ENCODE data around the gene CNN1. TPM values are rescaled to one million over a fixed set of nuclear protein-coding genes. Genes with fewer than 3 reads are reported as not detected.

The CNN1 gene
- total RNA-seq, 1 donor from 2014 or later: 3.2 TPM

GRCh38 chr19:11505504-11506100, 33.0 kb upstream of the CNN1 start, which contains the start of gene ZNF653:
TSS of gene ZNF653 (minus strand) at chr19:11505839. CDS start at chr19:11505786, 53 bp downstream.
- peak within 1 kb of the TSS; percentile 95 for H3K27ac Mint-ChIP-seq
- no peaks in the 10 kb centered on the region for H3K9me3 Mint-ChIP-seq (ENCODE audit: low read depth)
- H3K4me3 Mint-ChIP-seq (ENCODE audit: low read depth): peak within 1 kb of the TSS; percentile 80
- TF ChIP-seq CTCF (IDR thresholded peaks at IDR 0.05; ENCODE audit: unreplicated experiment): no peak
- no peaks in the 10 kb centered on the region for H3K36me3 Mint-ChIP-seq (ENCODE audit: insufficient read depth)
- DNase-seq (ENCODE audit: low spot score, unreplicated experiment): peak; percentile 93
- peaks cover 12% of the 10 kb centered on the region for H3K4me1 Mint-ChIP-seq (ENCODE audit: low read depth)
- no peaks in the 10 kb centered on the region for H3K27me3 Mint-ChIP-seq

DNA sequence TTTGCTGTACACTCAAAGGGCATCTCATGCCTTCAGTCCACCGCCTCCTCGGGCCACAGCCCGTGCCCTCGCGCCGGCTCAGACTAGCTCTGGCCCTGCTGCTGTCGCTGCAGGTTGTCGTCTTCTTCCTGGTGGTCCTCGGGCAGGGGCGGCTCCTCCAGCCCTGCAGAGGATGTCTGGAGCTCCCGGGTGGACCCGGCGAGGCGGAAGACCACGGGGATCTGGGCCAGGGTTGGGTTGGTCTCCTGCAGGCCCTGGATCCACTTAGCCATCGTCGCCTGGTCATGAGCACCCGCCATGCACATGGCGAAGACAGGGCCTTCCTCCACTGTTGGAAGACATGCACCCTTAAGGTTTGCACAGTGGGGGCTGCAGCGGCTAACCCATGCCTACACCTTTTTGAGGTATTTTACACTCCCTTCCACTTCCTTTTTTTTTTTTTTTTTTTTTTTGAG, 32.5 kb upstream of the CNN1 start:
- Mint-ChIP-seq H3K9me3 (ENCODE audit: low read depth) (no peaks in the 10 kb centered on the region), H3K4me3 (ENCODE audit: low read depth) (peak overlapping the region; percentile 80), H3K27me3 (no peaks in the 10 kb centered on the region), H3K36me3 (ENCODE audit: insufficient read depth) (peaks cover 1% of the 10 kb centered on the region), H3K4me1 (ENCODE audit: low read depth) (peaks cover 12% of the 10 kb centered on the region), H3K27ac (peak overlapping the region; percentile 93)
- TF ChIP-seq CTCF (IDR thresholded peaks at IDR 0.05; ENCODE audit: unreplicated experiment): no peak
- no peak for DNase-seq (ENCODE audit: low spot score, unreplicated experiment)

DNA sequence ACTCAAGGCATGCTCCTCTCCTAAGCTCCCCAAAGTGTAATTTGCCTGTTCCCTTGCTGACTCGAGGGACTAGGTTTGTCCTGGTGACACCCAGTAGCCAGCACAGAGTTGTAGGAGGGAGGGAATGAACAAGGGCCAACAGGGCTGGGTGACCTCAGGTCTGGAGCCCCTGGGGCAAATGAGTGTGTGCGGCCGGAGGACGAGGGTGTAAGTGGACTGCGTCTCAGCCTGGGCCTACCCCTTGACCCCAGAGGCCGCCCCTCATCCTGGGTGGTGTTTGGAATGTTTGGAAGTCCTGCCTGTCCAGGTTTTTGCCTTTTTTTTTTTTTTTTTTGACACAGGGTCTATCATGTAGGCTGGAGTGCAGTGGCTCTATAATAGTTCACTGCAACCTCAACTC, 31.7 kb upstream of the CNN1 start:
- H3K27ac Mint-ChIP-seq: no peak overlapping the region
- H3K36me3 Mint-ChIP-seq (ENCODE audit: insufficient read depth): peaks cover 4% of the 10 kb centered on the region
- H3K9me3 Mint-ChIP-seq (ENCODE audit: low read depth): no peaks in the 10 kb centered on the region
- peaks cover 12% of the 10 kb centered on the region for H3K4me1 Mint-ChIP-seq (ENCODE audit: low read depth)
- no peaks in the 10 kb centered on the region for H3K27me3 Mint-ChIP-seq
- DNase-seq (ENCODE audit: low spot score, unreplicated experiment): no peak
- no peak for TF ChIP-seq CTCF (IDR thresholded peaks at IDR 0.05; ENCODE audit: unreplicated experiment)
- H3K4me3 Mint-ChIP-seq (ENCODE audit: low read depth): peak overlapping the region; percentile 80

DNA sequence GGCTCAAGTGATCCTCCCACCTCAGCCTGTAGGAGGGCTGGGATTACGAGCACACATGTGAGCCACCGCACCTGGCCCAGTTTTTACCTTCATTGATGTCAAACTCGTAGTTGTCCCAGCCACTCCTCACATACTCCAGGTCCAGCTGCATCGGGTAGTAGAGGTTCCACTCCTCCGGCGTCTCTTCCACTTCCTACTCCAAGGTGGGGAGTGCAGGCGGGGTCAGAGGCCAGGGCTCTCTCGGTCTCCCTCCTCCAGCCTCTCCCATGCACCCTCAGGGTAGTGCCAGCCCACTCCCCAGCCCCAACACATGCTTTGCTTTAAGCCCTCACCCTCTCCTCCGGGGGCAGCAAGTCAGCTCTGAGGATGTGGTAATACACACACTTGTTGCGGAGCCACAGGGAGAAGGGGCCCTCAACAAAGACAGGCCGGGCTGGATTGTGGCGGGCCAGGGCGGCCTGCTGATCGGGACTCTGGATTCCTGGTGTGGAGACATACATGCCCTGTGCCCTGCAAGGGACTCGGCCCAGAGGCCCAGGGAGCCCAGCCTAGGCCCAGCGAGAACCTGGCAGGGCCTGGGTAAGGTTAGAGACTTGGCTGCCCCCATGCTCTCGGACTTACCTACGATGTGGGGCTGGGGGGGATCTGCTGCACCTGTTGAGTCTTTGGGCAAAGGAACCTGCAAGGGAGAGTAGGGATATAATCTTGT, 31.1 kb upstream of the CNN1 start:
- DNase-seq (ENCODE audit: low spot score, unreplicated experiment): no peak
- no peak for TF ChIP-seq CTCF (IDR thresholded peaks at IDR 0.05; ENCODE audit: unreplicated experiment)
- Mint-ChIP-seq H3K9me3 (ENCODE audit: low read depth) (no peaks in the 10 kb centered on the region), H3K27ac (no peak overlapping the region), H3K4me3 (ENCODE audit: low read depth) (peak overlapping the region; percentile 80), H3K4me1 (ENCODE audit: low read depth) (peaks cover 12% of the 10 kb centered on the region), H3K27me3 (no peaks in the 10 kb centered on the region), H3K36me3 (ENCODE audit: insufficient read depth) (peaks cover 4% of the 10 kb centered on the region)

DNA sequence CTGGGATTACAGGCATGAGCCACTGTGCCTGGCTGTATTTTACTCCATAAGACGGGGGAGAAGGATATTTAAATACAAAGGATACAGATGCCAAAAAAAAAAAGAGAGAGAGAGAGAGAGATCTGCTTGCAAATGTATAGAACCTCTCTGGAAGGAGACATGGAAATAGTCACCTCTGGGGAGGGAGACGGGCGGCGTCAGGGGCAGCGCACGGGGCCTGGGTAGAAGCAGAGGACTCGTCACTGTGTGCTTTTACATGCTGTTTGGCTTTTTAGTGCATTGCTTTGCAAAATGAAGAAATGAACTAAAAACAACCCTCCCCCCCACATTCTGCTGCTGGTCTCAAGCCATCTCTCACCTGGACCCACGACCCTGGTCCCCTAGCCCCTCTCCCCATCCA, 28.2 kb upstream of the CNN1 start:
- Mint-ChIP-seq H3K9me3 (ENCODE audit: low read depth) (no peaks in the 10 kb centered on the region), H3K4me3 (ENCODE audit: low read depth) (no peak overlapping the region), H3K4me1 (ENCODE audit: low read depth) (peaks cover 5% of the 10 kb centered on the region), H3K27me3 (no peaks in the 10 kb centered on the region), H3K36me3 (ENCODE audit: insufficient read depth) (peaks cover 5% of the 10 kb centered on the region), H3K27ac (peak overlapping the region; percentile 67)
- no peak for TF ChIP-seq CTCF (IDR thresholded peaks at IDR 0.05; ENCODE audit: unreplicated experiment)
- DNase-seq (ENCODE audit: low spot score, unreplicated experiment): no peak
